ENCODE results near the gene BRMS1L. TPM values are rescaled to one million over a fixed set of nuclear protein-coding genes. Genes with fewer than 3 reads are reported as not detected.

BRMS1L gene
- total and polyA plus RNA-seq, 2 of the 13 experiments (the other 11 are each of a cell fraction or from before 2014, with no cell fraction given) = 21.1 to 23.8 TPM

- no peak overlapping the region for H3K4me3 ChIP-seq (replicated peaks in 1 of 3; ENCODE audit: insufficient read depth in 1 of 3, low read depth in 2 of 3, low read length in 3 of 3)
- ATAC-seq = no peak
- WGBS (ENCODE audit: low lambda C conversion rate) = 99% methylated on average over 8 of the region's 8 CpGs
- TF ChIP-seq, protein P1, sequence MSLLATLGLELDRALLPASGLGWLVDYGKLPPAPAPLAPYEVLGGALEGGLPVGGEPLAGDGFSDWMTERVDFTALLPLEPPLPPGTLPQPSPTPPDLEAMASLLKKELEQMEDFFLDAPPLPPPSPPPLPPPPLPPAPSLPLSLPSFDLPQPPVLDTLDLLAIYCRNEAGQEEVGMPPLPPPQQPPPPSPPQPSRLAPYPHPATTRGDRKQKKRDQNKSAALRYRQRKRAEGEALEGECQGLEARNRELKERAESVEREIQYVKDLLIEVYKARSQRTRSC (CRISPR knock-in tag; IDR thresholded peaks at IDR 0.05; ENCODE audit: low read depth) = no peak
- peak; percentile 64; the same call in 1 of the 2 replicates for TF ChIP-seq ZNF121 (CRISPR knock-in tag; IDR thresholded peaks at IDR 0.05)
- peaks cover 13 to 62% of the 10 kb centered on the region in 2 experiments; a peak in 4 of 5 replicates for H3K36me3 ChIP-seq (replicated peaks in 1 of 2; ENCODE audit: control insufficient read depth in 1 of 2, insufficient read depth in 2 of 2, low read length in 2 of 2)
- H3K4me2 ChIP-seq (ENCODE audit: low read depth, low read length) = no peak overlapping the region
- no peaks in the 10 kb centered on the region for H3K27me3 ChIP-seq (ENCODE audit: control insufficient read depth in 1 of 2, insufficient read depth in 2 of 2, low read length in 2 of 2)
- peaks cover 24% of the 10 kb centered on the region for H3K9me3 ChIP-seq (ENCODE audit: low read length)
- intact Hi-C loops (cut with micrococcal nuclease; ENCODE audit: unreplicated experiment) (no loop called here), in situ Hi-C loops (cut with HindIII; ENCODE audit: extremely low pct_ligation_motif_present, low pct_unique_long_range_greater_than_20kb) (no loop called here)
- no peak overlapping the region for H3K27ac ChIP-seq (ENCODE audit: extremely low read length, insufficient read depth, low read length)
- H3K4me1 ChIP-seq (ENCODE audit: insufficient read depth, low read length) = peaks cover 7% of the 10 kb centered on the region; the same call in 1 of the 2 replicates
- FAIRE-seq = no peak
- DNase-seq (ENCODE audit: low spot score) = no peak
- no peaks in the 10 kb centered on the region for H3K79me2 ChIP-seq (ENCODE audit: insufficient read depth, low read length)
- no peak overlapping the region for H2AFZ ChIP-seq (ENCODE audit: low read length)
- no peak overlapping the region for H3K9ac ChIP-seq (ENCODE audit: insufficient read depth, low read depth, low read length)
- ChIA-PET CTCF (ENCODE audit: low intra/inter-chr PET ratio, low total read pairs) (no interaction called here), POLR2A (interaction anchor here (1.2 kb wide), 1 partner anchor 18 kb away, joined by 3 read pairs; the partner anchor contains the start of gene BRMS1L)
- H4K20me1 ChIP-seq (ENCODE audit: insufficient read depth, low read length) = no peaks in the 10 kb centered on the region
- no TSS peak for BruUV-seq (replicated peaks)
These were observed 18.4 kb downstream of the BRMS1L start for GRCh38 chr14:35844494-35844893.

DNA sequence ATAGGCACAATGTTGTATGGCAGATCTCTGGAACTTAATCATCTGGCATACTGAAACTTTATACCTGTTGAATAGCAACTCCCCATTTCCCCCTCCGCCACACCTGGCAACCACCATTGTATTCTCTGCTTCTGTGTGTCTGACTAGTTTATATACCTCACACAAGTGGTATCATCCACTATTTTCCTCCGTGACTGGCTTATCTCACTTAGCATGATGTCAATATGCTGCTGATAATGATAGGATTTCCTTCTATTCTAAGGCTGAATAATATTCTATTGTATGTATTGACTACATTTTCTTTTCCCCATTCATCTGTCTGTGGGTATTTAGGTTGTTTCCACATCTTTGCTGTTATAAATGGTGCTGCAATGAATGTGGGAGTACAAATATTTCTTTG lies 21.5 kb downstream of the BRMS1L start:
- H3K4me1 ChIP-seq (ENCODE audit: insufficient read depth, low read length) = peaks cover 7% of the 10 kb centered on the region; the same call in 1 of the 2 replicates
- no TSS peak for BruUV-seq (replicated peaks)
- ChIA-PET CTCF (ENCODE audit: low intra/inter-chr PET ratio, low total read pairs) (no interaction called here), POLR2A (interaction anchor here (1.2 kb wide), 1 partner anchor 21 kb away, joined by 4 read pairs; the partner anchor contains the start of gene BRMS1L)
- no peak overlapping the region for H3K4me3 ChIP-seq (replicated peaks in 1 of 3; ENCODE audit: insufficient read depth in 1 of 3, low read depth in 2 of 3, low read length in 3 of 3)
- H3K9me3 ChIP-seq (ENCODE audit: low read length) = peaks cover 11% of the 10 kb centered on the region
- H3K79me2 ChIP-seq (ENCODE audit: insufficient read depth, low read length) = peaks cover 3% of the 10 kb centered on the region
- H3K36me3 ChIP-seq (replicated peaks in 1 of 2; ENCODE audit: control insufficient read depth in 1 of 2, insufficient read depth in 2 of 2, low read length in 2 of 2) = peaks cover 18 to 58% of the 10 kb centered on the region in 2 experiments; a peak in 4 of 5 replicates
- FAIRE-seq (no peak), ATAC-seq (no peak), DNase-seq (ENCODE audit: low spot score) (no peak)
- in situ Hi-C loops (cut with HindIII; ENCODE audit: extremely low pct_ligation_motif_present, low pct_unique_long_range_greater_than_20kb) (no loop called here), intact Hi-C loops (cut with micrococcal nuclease; ENCODE audit: unreplicated experiment) (no loop called here)
- H3K9ac ChIP-seq (ENCODE audit: insufficient read depth, low read depth, low read length) = no peak overlapping the region
- H2AFZ ChIP-seq (ENCODE audit: low read length) = no peak overlapping the region
- H3K27me3 ChIP-seq (ENCODE audit: control insufficient read depth in 1 of 2, insufficient read depth in 2 of 2, low read length in 2 of 2) = no peaks in the 10 kb centered on the region
- no peaks in the 10 kb centered on the region for H4K20me1 ChIP-seq (ENCODE audit: insufficient read depth, low read length)
- 97% methylated on average over 2 of the region's 2 CpGs for WGBS (ENCODE audit: low lambda C conversion rate)
- H3K4me2 ChIP-seq (ENCODE audit: low read depth, low read length) = no peak overlapping the region
- no peak overlapping the region for H3K27ac ChIP-seq (ENCODE audit: extremely low read length, insufficient read depth, low read length)
- TF ChIP-seq ZNF567 (CRISPR knock-in tag; IDR thresholded peaks at IDR 0.05; ENCODE audit: borderline replicate concordance) = no peak

Data from HepG2 (cell line).